Measurements from ENCODE around the gene NCKAP5.
A peak's percentile ranks its signal among the peaks of the same experiment; 100 is the strongest.

The NCKAP5 gene

DNA sequence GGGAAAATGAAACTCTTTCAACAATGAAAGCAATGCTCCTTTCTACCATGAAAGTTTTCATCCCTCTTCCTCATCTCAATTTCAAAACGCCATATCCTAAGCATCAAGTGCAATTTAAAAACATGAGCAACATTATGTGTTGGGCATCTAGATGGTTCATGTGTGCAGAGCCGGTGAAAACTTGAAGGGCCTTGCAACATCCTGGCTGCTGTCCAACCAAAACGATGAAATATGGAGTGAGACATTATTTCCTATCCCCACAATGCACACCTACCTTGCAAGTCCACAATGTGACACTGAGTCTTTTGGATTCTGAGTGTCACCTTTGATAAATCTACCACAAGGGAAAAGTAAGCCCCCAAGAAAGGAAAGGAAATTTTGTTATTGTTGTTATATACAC, 110.0 kb downstream of the NCKAP5 start:
- no peak for DNase-seq (ENCODE audit: low spot score)

GRCh38 chr2:133457861-133458260, 110.4 kb downstream of the NCKAP5 start:
- DNase-seq (ENCODE audit: low spot score) = no peak

GRCh38 chr2:133456971-133457370, 111.3 kb downstream of the NCKAP5 start:
- DNase-seq (ENCODE audit: low spot score) = no peak

- no peak for DNase-seq (ENCODE audit: low spot score)
Measured at GRCh38 chr2:133456156-133456555, 112.1 kb downstream of the NCKAP5 start.

- DNase-seq (ENCODE audit: low spot score) = no peak
Measured at GRCh38 chr2:133453032-133453431, 115.2 kb downstream of the NCKAP5 start.

- DNase-seq (ENCODE audit: low spot score) = no peak
Measured at GRCh38 chr2:133452583-133452982, 115.7 kb downstream of the NCKAP5 start.

DNA sequence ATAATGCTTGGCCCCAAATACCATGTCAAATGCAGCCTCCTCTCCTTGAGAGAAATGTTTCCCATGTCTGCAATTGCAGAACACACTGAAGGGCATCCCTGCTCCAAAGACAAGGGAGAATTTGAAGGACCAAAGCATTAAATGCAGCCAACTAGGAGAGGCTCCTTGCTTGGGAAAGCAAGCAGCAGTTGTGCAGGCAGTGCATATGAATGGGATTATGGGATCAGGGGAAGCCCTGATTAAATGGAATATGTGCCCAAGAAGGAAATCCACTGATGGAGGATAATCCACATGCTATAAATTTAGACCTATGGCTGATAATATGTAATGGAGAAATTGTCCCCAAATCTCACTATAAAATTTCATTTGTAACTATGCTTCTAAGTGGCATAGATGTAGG, 116.1 kb downstream of the NCKAP5 start:
- no peak for DNase-seq (ENCODE audit: low spot score)

GRCh38 chr2:133448195-133448594, 120.1 kb downstream of the NCKAP5 start:
- no peak for DNase-seq (ENCODE audit: low spot score)

DNA sequence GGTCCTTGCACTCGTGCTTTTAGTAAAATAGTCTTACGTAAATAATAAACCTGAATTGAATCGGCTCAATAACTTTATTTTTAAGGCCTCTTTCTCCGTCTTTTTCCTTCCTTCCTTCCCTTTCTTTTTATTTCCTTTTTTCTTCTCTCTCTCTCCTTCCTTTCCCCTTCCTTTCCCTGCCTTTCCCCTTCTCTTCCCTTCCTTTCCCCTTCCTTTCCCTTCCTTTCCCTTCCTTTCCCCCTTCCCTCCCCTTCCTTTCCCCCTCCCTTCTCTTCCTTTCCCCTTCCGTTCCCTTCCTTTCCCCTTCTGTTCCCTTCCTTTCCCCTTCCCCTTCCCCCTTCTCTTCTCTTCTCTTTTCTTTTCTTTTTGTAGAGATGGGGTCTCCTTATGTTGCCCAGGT, 121.0 kb downstream of the NCKAP5 start:
- no peak for DNase-seq (ENCODE audit: low spot score)

GRCh38 chr2:133444465-133444864, 123.8 kb downstream of the NCKAP5 start:
- no peak for DNase-seq (ENCODE audit: low spot score)

- DNase-seq (ENCODE audit: low spot score) = no peak
Measured at GRCh38 chr2:133442393-133442792, 125.9 kb downstream of the NCKAP5 start.

- no peak for DNase-seq (ENCODE audit: low spot score)
Measured at GRCh38 chr2:133439565-133439920, 128.7 kb downstream of the NCKAP5 start.

DNA sequence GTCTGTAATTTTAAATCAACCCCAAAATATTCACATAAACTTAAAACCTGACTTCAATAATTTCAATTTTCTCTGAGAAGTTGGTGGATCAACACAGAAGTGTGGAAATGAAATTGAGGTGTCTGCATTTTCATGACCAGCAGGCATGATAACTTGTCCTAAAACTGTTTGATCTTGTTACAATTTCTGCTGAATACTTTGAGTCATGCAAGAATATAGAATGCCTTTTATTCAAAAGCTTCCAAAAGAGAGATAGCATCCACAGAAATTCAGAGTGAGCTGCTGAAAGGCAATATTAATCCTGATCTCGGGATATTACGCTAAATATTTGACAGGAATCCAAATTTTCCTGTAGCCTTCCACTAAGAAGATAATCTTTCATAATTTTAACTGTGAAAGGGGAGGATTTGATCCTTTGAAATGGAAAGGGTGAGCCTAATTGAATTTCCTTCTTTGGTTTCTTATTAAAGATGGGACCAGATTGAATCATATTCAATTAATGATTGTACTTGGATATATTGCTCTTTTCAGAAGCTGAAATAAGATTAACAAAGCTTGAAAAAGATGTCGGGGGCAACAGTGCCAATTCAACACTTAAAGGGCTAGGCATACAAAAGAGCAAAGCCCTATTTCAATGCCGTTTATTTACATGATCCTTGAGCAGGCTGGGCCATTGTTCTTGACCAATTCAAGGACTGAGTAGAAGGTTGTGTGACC, 129.3 kb downstream of the NCKAP5 start:
- DNase-seq (ENCODE audit: low spot score) = no peak

GRCh38 chr2:133438026-133438425, 130.2 kb downstream of the NCKAP5 start:
- no peak for DNase-seq (ENCODE audit: low spot score)

- DNase-seq (ENCODE audit: low spot score) = no peak
Measured at GRCh38 chr2:133437492-133437891, 130.8 kb downstream of the NCKAP5 start.

DNA sequence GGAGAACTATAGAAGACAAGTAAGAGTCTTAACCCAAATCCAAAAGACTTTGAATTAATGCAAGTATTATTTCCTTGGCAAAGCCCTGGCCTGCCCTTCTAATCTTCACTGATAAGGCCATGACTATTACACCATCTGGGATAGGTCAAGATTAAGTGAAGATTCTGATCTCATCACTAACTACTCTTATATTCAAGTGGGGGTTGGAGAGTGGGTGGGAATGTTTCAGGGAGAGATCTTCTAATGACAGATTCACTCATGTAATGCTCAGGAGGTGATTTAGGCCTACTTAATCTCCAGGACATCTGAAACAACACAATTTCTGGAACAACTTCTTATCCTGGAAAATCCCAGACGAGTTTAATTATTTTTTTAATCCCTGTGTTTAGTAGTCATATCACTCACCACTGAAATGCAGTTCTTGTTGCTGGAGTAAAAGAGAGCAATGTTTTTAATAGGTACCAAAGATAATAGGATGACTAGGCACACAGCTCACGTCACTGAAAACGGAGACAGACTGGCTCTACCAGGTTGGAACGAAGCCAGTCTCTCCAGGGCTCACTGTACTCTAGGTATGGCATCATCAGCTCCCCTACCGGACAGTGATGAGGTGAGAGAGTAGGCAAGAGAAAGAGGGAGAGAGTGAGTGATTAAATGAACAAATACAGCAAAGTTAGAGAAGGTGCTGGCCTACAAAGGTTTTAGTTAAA, 133.1 kb downstream of the NCKAP5 start:
- DNase-seq (ENCODE audit: low spot score) = no peak

DNA sequence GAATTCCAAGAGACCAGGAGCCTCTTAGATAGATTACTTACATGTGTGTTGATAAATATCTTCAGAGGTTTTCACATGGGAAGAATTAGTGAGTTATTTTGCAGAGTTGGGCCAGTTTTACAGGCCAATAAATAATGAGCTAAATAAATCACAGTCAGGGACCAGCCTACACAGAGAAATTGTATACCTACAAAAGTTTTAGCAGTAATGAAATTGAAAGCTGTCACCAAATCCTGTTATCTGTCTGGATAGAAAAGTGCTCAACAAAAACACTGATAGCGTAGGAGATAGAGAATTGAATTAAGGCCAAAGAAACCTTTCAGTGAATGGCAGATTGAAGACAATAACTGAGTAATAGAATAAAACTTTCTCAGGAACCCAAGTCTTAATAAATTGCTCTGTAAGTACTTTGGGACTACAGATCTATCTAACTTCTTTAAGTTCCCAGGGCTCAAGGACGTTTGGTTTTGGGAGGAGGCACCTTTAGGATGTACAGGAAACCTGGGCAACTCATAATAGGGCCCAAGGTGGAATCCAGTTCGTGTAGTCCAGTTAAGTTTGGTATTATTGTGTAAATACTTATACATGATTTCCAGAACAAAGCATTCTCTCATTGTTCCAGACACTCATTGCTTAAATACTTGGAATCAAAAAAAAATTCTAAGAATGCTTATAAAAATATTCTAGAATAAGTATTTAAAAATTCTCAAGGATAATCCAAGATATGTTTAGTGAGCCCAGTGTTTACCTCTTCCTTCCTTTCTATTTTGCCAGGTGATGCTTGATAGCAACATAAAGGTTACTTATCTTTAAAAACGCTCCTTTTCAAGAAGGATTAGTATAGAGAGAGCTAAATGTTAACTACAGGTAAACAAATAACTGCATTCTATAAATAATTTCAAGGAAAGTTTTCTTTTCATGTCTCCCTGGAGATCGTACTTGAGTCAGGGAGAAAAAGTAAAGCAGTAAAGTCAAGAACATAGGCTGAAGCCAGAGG, 134.5 kb downstream of the NCKAP5 start:
- DNase-seq (ENCODE audit: low spot score) = no peak

- no peak for DNase-seq (ENCODE audit: low spot score)
Measured at GRCh38 chr2:133432778-133433177, 135.5 kb downstream of the NCKAP5 start.

- no peak for DNase-seq (ENCODE audit: low spot score)
Measured at GRCh38 chr2:133431289-133431688, 137.0 kb downstream of the NCKAP5 start.

GRCh38 chr2:133426791-133427190, 141.5 kb downstream of the NCKAP5 start:
- no peak for DNase-seq (ENCODE audit: low spot score)

DNA sequence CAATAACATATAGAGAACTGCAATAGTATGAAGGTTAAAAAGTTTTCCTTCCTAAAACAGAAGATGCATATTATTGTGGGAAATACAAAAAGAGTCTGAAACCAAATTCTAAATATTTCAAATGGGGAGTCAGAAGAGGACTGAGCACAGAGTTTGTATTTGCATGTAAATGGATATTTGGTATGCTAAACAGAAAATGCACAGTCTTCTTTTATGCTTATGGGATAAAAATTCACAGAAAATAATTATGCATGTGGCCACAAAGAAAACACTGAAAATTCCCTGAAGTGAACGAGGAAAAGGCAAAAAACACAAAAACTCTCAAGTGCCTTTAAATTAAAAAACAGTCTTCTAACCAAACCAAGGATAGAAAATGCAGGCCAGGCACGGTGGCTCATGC, 142.7 kb downstream of the NCKAP5 start:
- DNase-seq (ENCODE audit: low spot score) = no peak

GRCh38 chr2:133424876-133425275, 143.4 kb downstream of the NCKAP5 start:
- no peak for DNase-seq (ENCODE audit: low spot score)

GRCh38 chr2:133422931-133423351, 145.3 kb downstream of the NCKAP5 start:
- DNase-seq (ENCODE audit: low spot score) = peak; percentile 26
